HepG2 (cell line): ENCODE measurements around the gene ATP12A. TPM values are rescaled to one million over a fixed set of nuclear protein-coding genes. Genes with fewer than 3 reads are reported as not detected.

ENCODE experiments used
- ATAC-seq: fragments of 200-7000 bp; cut with Tn5 transposase; 3 replicates; pipeline ENCODE4 v1.9.1; 2020; ENCODE audit warnings: mild to moderate bottlenecking, moderate library complexity
- BruUV-seq: library from RNA; stranded (reverse); fragments of 400-500 nt; replicated peaks from 2 replicates; lab custom pipeline; 2021; lab: Mats Ljungman, UMichigan
- CTCF ChIA-PET: fragments of 300-600 bp; formaldehyde crosslinking; extraction: SDS; loops from one replicate; lab custom pipeline; 2021; ENCODE audit warnings: low total read pairs, inconsistent platforms, low intra/inter-chr PET ratio; lab: Yijun Ruan, JAX
- POLR2A ChIA-PET: fragments of 350-600 bp; sonication (Branson Sonifier 250); formaldehyde crosslinking; loops from one replicate; lab custom pipeline; 2020; ENCODE audit warnings: antibody characterized with exemption, inconsistent platforms; lab: Yijun Ruan, JAX
- DNase-seq: peaks from one replicate; pipeline ENCODE4 v3.0.0-alpha.2; 2015; ENCODE audit warnings: low spot score
- FAIRE-seq: peaks from 3 replicates; lab custom pipeline; 2011; peaks lifted over from hg19 to GRCh38; lab: Jason Lieb, UNC
- H2AFZ ChIP-seq: one replicate; pipeline ENCODE4 v1.6.1; 2011; ENCODE audit warnings: low read length, inconsistent platforms
- H3K27ac ChIP-seq: fragments of 300-600 bp; 3 replicates; pipeline ENCODE4 v1.8.0; 2011; ENCODE audit warnings: mixed run types, mild to moderate bottlenecking, mixed read lengths, low read length, inconsistent platforms; ENCODE audit not compliant: insufficient read depth; ENCODE audit errors: extremely low read length
- H3K27me3 ChIP-seq, 2 experiments: fragments of 200-600 bp in 1 of 2; 2 replicates in 1 of 2; 3 replicates in 1 of 2; pipeline versions ENCODE4 v1.6.0 to v1.8.0; 2011; ENCODE audit warnings: low read length in 2 of 2, mild to moderate bottlenecking in 2 of 2, moderate library complexity in 2 of 2, inconsistent platforms in 1 of 2; ENCODE audit not compliant: insufficient read depth in 2 of 2, control insufficient read depth in 1 of 2
- H3K36me3 ChIP-seq, 2 experiments: fragments of 200-600 bp in 1 of 2; replicated peaks in 1 of 2; 2 replicates in 1 of 2; 3 replicates in 1 of 2; pipeline versions ENCODE4 v1.5.1 to v1.8.0; 2011; ENCODE audit warnings: low read length in 2 of 2, inconsistent platforms in 1 of 2; ENCODE audit not compliant: insufficient read depth in 2 of 2, control insufficient read depth in 1 of 2
- H3K4me1 ChIP-seq: 2 replicates; pipeline ENCODE4 v1.5.1; 2012; ENCODE audit warnings: low read length, inconsistent platforms; ENCODE audit not compliant: insufficient read depth
- H3K4me2 ChIP-seq: 2 replicates; pipeline ENCODE4 v1.6.0; 2011; ENCODE audit warnings: low read depth, low read length, inconsistent platforms
- H3K4me3 ChIP-seq, 3 experiments: fragments of 200-600 bp in 1 of 3; sonication (generic), shearing (Covaris generic) in 1 of 3; replicated peaks in 1 of 3; 2 replicates each; pipeline ENCODE4 v1.5.1; 2011 to 2016; ENCODE audit warnings: low read length in 3 of 3, inconsistent platforms in 2 of 3, low read depth in 2 of 3, mild to moderate bottlenecking in 2 of 3, control low read depth in 1 of 3, mixed read lengths in 1 of 3; ENCODE audit not compliant: insufficient read depth in 1 of 3
- H3K79me2 ChIP-seq: one replicate; pipeline ENCODE4 v1.6.1; 2011; ENCODE audit warnings: low read length, inconsistent platforms; ENCODE audit not compliant: insufficient read depth
- H3K9ac ChIP-seq: 2 replicates; pipeline ENCODE4 v1.6.0; 2011; ENCODE audit warnings: mild to moderate bottlenecking, low read depth, low read length, inconsistent platforms; ENCODE audit not compliant: insufficient read depth
- H3K9me3 ChIP-seq: 2 replicates; pipeline ENCODE4 v1.5.1; 2012; ENCODE audit warnings: mild to moderate bottlenecking, low read length
- H4K20me1 ChIP-seq: 2 replicates; pipeline ENCODE4 v1.6.0; 2011; ENCODE audit warnings: inconsistent platforms, mild to moderate bottlenecking, low read length, moderate library complexity; ENCODE audit not compliant: insufficient read depth
- CC2D1A ChIP-seq: sonication (generic); formaldehyde crosslinking; IDR thresholded peaks from 2 replicates; pipeline ENCODE4 v1.8.1; 2023; ENCODE audit warnings: mild to moderate bottlenecking, missing genetic modification reagents
- GABPB1 ChIP-seq: IDR thresholded peaks from 2 replicates; pipeline ENCODE4 v1.6.1; 2016; ENCODE audit warnings: mild to moderate bottlenecking, missing genetic modification reagents, moderate library complexity, missing compliant biosample characterization
- MATR3 ChIP-seq: sonication (generic); formaldehyde crosslinking; IDR thresholded peaks from 2 replicates; pipeline ENCODE4 v1.4.0; 2020; ENCODE audit warnings: missing genetic modification reagents
- MBD4 ChIP-seq: IDR thresholded peaks from 2 replicates; pipeline ENCODE4 v1.6.1; 2012; ENCODE audit warnings: low read length, inconsistent platforms, borderline replicate concordance
- NFYC ChIP-seq: IDR thresholded peaks from 2 replicates; pipeline ENCODE4 v1.6.1; 2016; ENCODE audit warnings: missing genetic modification reagents, missing compliant biosample characterization
- TEAD2 ChIP-seq: sonication (generic); formaldehyde crosslinking; IDR thresholded peaks from 2 replicates; pipeline ENCODE4 v1.9.0; 2021; ENCODE audit warnings: missing genetic modification reagents
- TMF1 ChIP-seq: sonication (generic); formaldehyde crosslinking; IDR thresholded peaks from 2 replicates; pipeline ENCODE4 v1.8.1; 2022; ENCODE audit warnings: low read depth, missing genetic modification reagents
- ZNF280B ChIP-seq: sonication (generic); formaldehyde crosslinking; IDR thresholded peaks from 2 replicates; pipeline ENCODE4 v1.5.0; 2020; ENCODE audit warnings: missing genetic modification reagents, mild to moderate bottlenecking, borderline replicate concordance
- ZNF414 ChIP-seq: sonication (generic); formaldehyde crosslinking; IDR thresholded peaks from 2 replicates; pipeline ENCODE4 v1.5.0; 2020; ENCODE audit warnings: missing genetic modification reagents
- ZNF639 ChIP-seq: conservative IDR thresholded peaks from 2 replicates; pipeline ENCODE4 v1.6.1; 2018; ENCODE audit warnings: missing genetic modification reagents
- ZNF749 ChIP-seq: sonication (generic); formaldehyde crosslinking; IDR thresholded peaks from 2 replicates; pipeline ENCODE4 v1.8.0; 2022; ENCODE audit warnings: mild to moderate bottlenecking, missing genetic modification reagents, moderate library complexity, borderline replicate concordance
- ZNF792 ChIP-seq: IDR thresholded peaks from 2 replicates; pipeline ENCODE4 v1.6.1; 2016
- WGBS: methylation state at CpG from one replicate; pipeline ENCODE4 v1.1.6; 2017; ENCODE audit warnings: low lambda C conversion rate; 5-methylcytosine and 5-hydroxymethylcytosine counted together
- in situ Hi-C: cut with HindIII; loops from 2 replicates; pipeline ENCODE4 v1.10.0; 2017; ENCODE audit warnings: low pct_unique_long_range_greater_than_20kb; ENCODE audit not compliant: extremely low pct_ligation_motif_present
- intact Hi-C: fragments of 100-400 bp; cut with micrococcal nuclease; formaldehyde crosslinking; loops from one replicate; pipeline ENCODE4 v1.10.0; 2022; ENCODE audit not compliant: unreplicated experiment
- polyA plus RNA-seq, 8 experiments: library from polyadenylated mRNA; depleted of rRNA in 3 of 8; stranded (reverse) in 7 of 8; unstranded in 1 of 8; fragments of >200 nt; fragmentation: Illumina TruSeq in 4 of 8; extraction: Trizol in 4 of 8; gene quantifications; 2 replicates each; pipeline versions ENCODE4 v1.2.1 to v1.2.3, GENCODE V29; 2011 to 2016; ENCODE audit warnings: low read depth in 4 of 8, missing spikeins in 1 of 8, mixed read lengths in 1 of 8; ENCODE audit not compliant: insufficient read depth in 1 of 8
- total RNA-seq, 5 experiments: library from RNA; depleted of rRNA; stranded (reverse); fragments of >200 nt; fragmentation: Illumina TruSeq; extraction: Trizol; gene quantifications; 2 replicates each; pipeline ENCODE4 v1.2.3, GENCODE V29; 2016; ENCODE audit warnings: low read depth in 1 of 5

The ATP12A gene
- total and polyA plus RNA-seq, 2 of the 13 experiments (the other 11 are each of a cell fraction or from before 2014, with no cell fraction given), result not detected

GRCh38 chr13:24742977-24743376 lies 62.8 kb downstream of the ATP12A start:
- H3K9ac ChIP-seq, result no peak overlapping the region
- H3K79me2 ChIP-seq, result no peaks in the 10 kb centered on the region
- H3K4me2 ChIP-seq, result no peak overlapping the region
- peaks cover 3 to 12% of the 10 kb centered on the region in 2 experiments; a peak in 4 of 5 replicates for H3K27me3 ChIP-seq
- in situ Hi-C loops, result no loop called here
- TF ChIP-seq TMF1 (CRISPR knock-in tag) (no peak), MBD4 (no peak), ZNF792 (CRISPR knock-in tag) (no peak), MATR3 (CRISPR knock-in tag) (no peak)
- no peaks in the 10 kb centered on the region for H3K9me3 ChIP-seq
- POLR2A ChIA-PET, result no interaction called here
- no peak overlapping the region for H3K27ac ChIP-seq
- H3K36me3 ChIP-seq, result no peaks in the 10 kb centered on the region
- CTCF ChIA-PET, result no interaction called here
- H4K20me1 ChIP-seq, result no peaks in the 10 kb centered on the region
- H2AFZ ChIP-seq, result no peak overlapping the region
- H3K4me3 ChIP-seq, result no peak overlapping the region
- intact Hi-C loops, result no loop called here
- no peak for FAIRE-seq
- 0% methylated on average over 1 of the region's 4 CpGs for WGBS
- no peak for ATAC-seq
- no peaks in the 10 kb centered on the region for H3K4me1 ChIP-seq
- BruUV-seq, result no TSS peak
- DNase-seq, result no peak

GRCh38 chr13:24744247-24744646 lies 64.0 kb downstream of the ATP12A start:
- no peak overlapping the region for H3K27ac ChIP-seq
- no peak overlapping the region for H3K4me2 ChIP-seq
- DNase-seq (no peak), ATAC-seq (no peak), FAIRE-seq (no peak)
- BruUV-seq, result no TSS peak
- in situ Hi-C loops (no loop called here), intact Hi-C loops (no loop called here)
- POLR2A ChIA-PET, result no interaction called here
- TF ChIP-seq TEAD2 (CRISPR knock-in tag) (no peak), ZNF639 (CRISPR knock-in tag) (no peak), ZNF280B (CRISPR knock-in tag) (no peak), GABPB1 (CRISPR knock-in tag) (no peak), ZNF749 (CRISPR knock-in tag) (no peak), NFYC (CRISPR knock-in tag) (no peak), ZNF414 (CRISPR knock-in tag) (no peak), CC2D1A (CRISPR knock-in tag) (no peak)
- TF ChIP-seq, all 625 proteins: peak for 0
- no peaks in the 10 kb centered on the region for H3K79me2 ChIP-seq
- no peaks in the 10 kb centered on the region for H3K36me3 ChIP-seq
- no peak overlapping the region for H2AFZ ChIP-seq
- no peak overlapping the region for H3K9ac ChIP-seq
- H4K20me1 ChIP-seq, result no peaks in the 10 kb centered on the region
- no peak overlapping the region for H3K4me3 ChIP-seq
- CTCF ChIA-PET, result no interaction called here
- WGBS, result no CpG with 5 or more reads among the region's 6 CpGs
- no peaks in the 10 kb centered on the region for H3K4me1 ChIP-seq
- H3K27me3 ChIP-seq, result peaks cover 3 to 17% of the 10 kb centered on the region in 2 experiments; a peak in 4 of 5 replicates
- H3K9me3 ChIP-seq, result no peaks in the 10 kb centered on the region
